Measurements from ENCODE around the gene VRK2. TPM values are rescaled to one million over a fixed set of nuclear protein-coding genes. Genes with fewer than 3 reads are reported as not detected.

The VRK2 gene
- total and polyA plus RNA-seq, 10 of the 15 experiments (the other 5 are each of a cell fraction or from before 2014, with no cell fraction given) = 26.5 to 78.0 (median 57.3) TPM

DNA sequence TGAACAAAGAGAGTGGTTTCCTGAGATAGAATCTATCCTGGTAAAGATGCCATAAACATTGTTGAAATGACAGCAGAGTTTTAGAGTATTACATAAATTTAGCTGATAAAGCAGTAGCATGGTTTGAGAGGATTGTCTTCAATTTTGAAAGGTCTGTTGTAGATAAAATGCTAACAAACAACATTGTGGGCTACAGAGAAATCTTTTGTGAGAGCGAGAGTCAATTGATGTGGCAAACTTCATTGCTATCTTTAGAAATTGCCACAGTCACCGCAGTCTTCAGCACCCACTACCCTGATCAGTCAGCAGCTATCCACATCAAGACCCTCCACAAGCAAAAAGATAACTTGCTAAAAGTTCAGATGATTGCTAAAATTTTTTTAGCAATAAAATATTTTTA is 17.5 kb downstream of the VRK2 start (continued):
- TF ChIP-seq TARDBP (IDR thresholded peaks at IDR 0.05; ENCODE audit: borderline replicate concordance) = 0 out of 2 replicates have a peak, but pooled peaks have one; percentile 35
- 0 out of 4 replicates have a peak, but pooled peaks of 1 of the 2 experiments have one; percentile 32 for TF ChIP-seq EP300 (IDR thresholded peaks at IDR 0.05; ENCODE audit: borderline replicate concordance in 1 of 2, control insufficient read depth in 1 of 2, low read depth in 2 of 2, low read length in 2 of 2)
- TF ChIP-seq MLLT1 (IDR thresholded peaks at IDR 0.05) = 0 out of 2 replicates have a peak, but pooled peaks have one; percentile 18
- peak; percentile 45; the same call in 1 of the 2 replicates for TF ChIP-seq CREM (IDR thresholded peaks at IDR 0.05; ENCODE audit: low read depth)
- TF ChIP-seq, protein P1, sequence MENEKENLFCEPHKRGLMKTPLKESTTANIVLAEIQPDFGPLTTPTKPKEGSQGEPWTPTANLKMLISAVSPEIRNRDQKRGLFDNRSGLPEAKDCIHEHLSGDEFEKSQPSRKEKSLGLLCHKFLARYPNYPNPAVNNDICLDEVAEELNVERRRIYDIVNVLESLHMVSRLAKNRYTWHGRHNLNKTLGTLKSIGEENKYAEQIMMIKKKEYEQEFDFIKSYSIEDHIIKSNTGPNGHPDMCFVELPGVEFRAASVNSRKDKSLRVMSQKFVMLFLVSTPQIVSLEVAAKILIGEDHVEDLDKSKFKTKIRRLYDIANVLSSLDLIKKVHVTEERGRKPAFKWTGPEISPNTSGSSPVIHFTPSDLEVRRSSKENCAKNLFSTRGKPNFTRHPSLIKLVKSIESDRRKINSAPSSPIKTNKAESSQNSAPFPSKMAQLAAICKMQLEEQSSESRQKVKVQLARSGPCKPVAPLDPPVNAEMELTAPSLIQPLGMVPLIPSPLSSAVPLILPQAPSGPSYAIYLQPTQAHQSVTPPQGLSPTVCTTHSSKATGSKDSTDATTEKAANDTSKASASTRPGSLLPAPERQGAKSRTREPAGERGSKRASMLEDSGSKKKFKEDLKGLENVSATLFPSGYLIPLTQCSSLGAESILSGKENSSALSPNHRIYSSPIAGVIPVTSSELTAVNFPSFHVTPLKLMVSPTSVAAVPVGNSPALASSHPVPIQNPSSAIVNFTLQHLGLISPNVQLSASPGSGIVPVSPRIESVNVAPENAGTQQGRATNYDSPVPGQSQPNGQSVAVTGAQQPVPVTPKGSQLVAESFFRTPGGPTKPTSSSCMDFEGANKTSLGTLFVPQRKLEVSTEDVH (IDR thresholded peaks at IDR 0.05; ENCODE audit: low read depth, partially characterized antibody) = no peak
- TF ChIP-seq WRNIP1 (IDR thresholded peaks at IDR 0.05; ENCODE audit: borderline replicate concordance, low read depth, low read length) = no peak
- peak; percentile 68; the same call in 1 of the 2 replicates for TF ChIP-seq BCL11A (IDR thresholded peaks at IDR 0.05; ENCODE audit: low read depth, low read length)
- TF ChIP-seq SKIL (IDR thresholded peaks at IDR 0.05; ENCODE audit: low read depth, poor library complexity, severe bottlenecking) = peak; percentile 37
- TF ChIP-seq JUND (IDR thresholded peaks at IDR 0.05; ENCODE audit: low read depth, low read length) = no peak
